ENCODE results near the gene CLDN9.

GRCh38 chr16:3025032-3026002, 12.6 kb downstream of the CLDN9 start:
- TF ChIP-seq CTCF (IDR thresholded peaks at IDR 0.05) (no peak), POLR2A (IDR thresholded peaks at IDR 0.05) (no peak)

All from right lobe of liver (tissue), 4 donors.